K562 (cell line): Measurements from ENCODE around the gene MIB2. TPM values are rescaled to one million over a fixed set of nuclear protein-coding genes. Genes with fewer than 3 reads are reported as not detected.

ENCODE experiments used
- CHD1 ChIP-seq: fragments of 200-600 bp; sonication (generic); IDR thresholded peaks from one replicate; pipeline ENCODE4 v1.6.1; 2012; ENCODE audit warnings: mild to moderate bottlenecking, moderate library complexity, low read length, inconsistent platforms
- EGR1 ChIP-seq: fragments of 450-650 bp; conservative IDR thresholded peaks from 2 replicates; pipeline ENCODE4 v1.6.1; 2017; ENCODE audit warnings: mild to moderate bottlenecking
- HIVEP1 ChIP-seq: fragments of 250-450 bp; sonication (Bioruptor Pico); IDR thresholded peaks from 2 replicates; pipeline ENCODE4 v1.4.0; 2020; ENCODE audit warnings: mild to moderate bottlenecking
- NFE2 ChIP-seq: IDR thresholded peaks from 2 replicates; pipeline ENCODE4 v1.6.1; 2014; ENCODE audit warnings: antibody characterized with exemption, low read depth
- NFRKB ChIP-seq: fragments of 450-650 bp; IDR thresholded peaks from 2 replicates; pipeline ENCODE4 v1.6.1; 2016; ENCODE audit warnings: low read depth
- SMARCB1 ChIP-seq: IDR thresholded peaks from 2 replicates; pipeline ENCODE4 v1.6.1; 2011; ENCODE audit warnings: improper control_type of control experiment, low read depth; ENCODE audit not compliant: insufficient read length
- SMC3 ChIP-seq: conservative IDR thresholded peaks from 2 replicates; pipeline ENCODE4 v1.6.1; 2011; ENCODE audit warnings: low read depth, low read length, improper control_type of control experiment; ENCODE audit not compliant: insufficient read depth
- SOX6 ChIP-seq: fragments of 450-650 bp; IDR thresholded peaks from 2 replicates; pipeline ENCODE4 v1.6.1; 2014; ENCODE audit warnings: mild to moderate bottlenecking
- ZBTB11 ChIP-seq, 3 experiments: fragments of 200-800 bp in 1 of 3; fragments of 250-450 bp in 1 of 3; fragments of 450-650 bp in 1 of 3; sonication (Bioruptor Pico) in 1 of 3; sonication (Bioruptor generic) in 1 of 3; formaldehyde crosslinking in 1 of 3; IDR thresholded peaks; 2 replicates each; pipeline versions ENCODE4 v1.6.1 to v1.8.0; 2016 to 2022; ENCODE audit warnings: mild to moderate bottlenecking in 2 of 3, missing genetic modification characterization in 2 of 3, missing compliant biosample characterization in 1 of 3, moderate library complexity in 1 of 3
- ZBTB33 ChIP-seq: sonication (generic); formaldehyde crosslinking; IDR thresholded peaks from 2 replicates; pipeline ENCODE4 v1.8.1; 2023; ENCODE audit warnings: mild to moderate bottlenecking, missing genetic modification reagents
- ZEB2 ChIP-seq: fragments of 450-650 bp; IDR thresholded peaks from 2 replicates; pipeline ENCODE4 v1.6.1; 2016
- ZNF174 ChIP-seq: fragments of 250-450 bp; sonication (Bioruptor Pico); IDR thresholded peaks from 2 replicates; pipeline ENCODE4 v1.4.0; 2020; ENCODE audit warnings: mild to moderate bottlenecking
- ZNF407 ChIP-seq: fragments of 450-650 bp; IDR thresholded peaks from 2 replicates; pipeline ENCODE4 v1.6.1; 2016; ENCODE audit warnings: low read depth
- ZNF76 ChIP-seq: fragments of 250-450 bp; sonication (Bioruptor Pico); IDR thresholded peaks from 2 replicates; pipeline ENCODE4 v1.4.0; 2020; ENCODE audit warnings: mild to moderate bottlenecking, moderate library complexity, borderline replicate concordance
- polyA plus RNA-seq, 8 experiments: library from polyadenylated mRNA; depleted of rRNA in 4 of 8; stranded (reverse) in 5 of 8; unstranded in 3 of 8; fragments of >200 nt; fragmentation: Nextera tagmentation in 2 of 8; fragmentation: Illumina TruSeq in 1 of 8; extraction: Ambion mirVana in 2 of 8; extraction: Trizol in 1 of 8; gene quantifications; 2 replicates each; pipeline versions ENCODE4 v1.2.1 to v1.2.3, GENCODE V29; 2011 to 2014; ENCODE audit warnings: inconsistent platforms in 1 of 8, missing spikeins in 1 of 8
- total RNA-seq, 7 experiments: library from RNA; depleted of rRNA in 6 of 7; stranded (reverse); fragments of >200 nt in 6 of 7; fragmentation: Illumina TruSeq in 2 of 7; extraction: Trizol in 2 of 7; gene quantifications; 2 replicates each; pipeline versions ENCODE4 v1.2.1 to v1.2.3, GENCODE V29; 2011 to 2021; ENCODE audit warnings: low replicate concordance in 1 of 7

The MIB2 gene
- total and polyA plus RNA-seq, 9 of the 15 experiments (the other 6 are each of a cell fraction or from before 2014, with no cell fraction given) = 0.04 to 17.0 (median 4.9) TPM; not detected in 1

GRCh38 chr1:1615256-1616044 is at the start of gene MIB2 (continued):
- TF ChIP-seq ZBTB11 (CRISPR knock-in tag; IDR thresholded peaks at IDR 0.05) (peak in 1 of 3 experiments; percentile 89; a peak in 2 of 6 replicates), ZBTB33 (peak; percentile 31), SOX6 (peak; percentile 75), CHD1 (peak; percentile 99), NFRKB (peak; percentile 52), ZEB2 (0 out of 2 replicates have a peak, but pooled peaks have one; percentile 26), HIVEP1 (CRISPR knock-in tag) (peak; percentile 64; the same call in 1 of the 2 replicates), SMC3 (no peak), ZNF76 (CRISPR knock-in tag) (peak; percentile 83; the same call in 1 of the 2 replicates), ZNF407 (no peak), SMARCB1 (no peak), NFE2 (no peak), ZNF174 (CRISPR knock-in tag) (no peak), EGR1 (peak; percentile 100)
